Mesothelial cell of epicardium (in vitro differentiated cells): ENCODE measurements around the gene SUPT6H. TPM values are rescaled to one million over a fixed set of nuclear protein-coding genes. Genes with fewer than 3 reads are reported as not detected.

ENCODE experiments used
- DNase-seq, 2 experiments: peaks; one replicate each; pipeline ENCODE4 v3.0.0; 2021; ENCODE audit warnings: low spot score in 2 of 2; ENCODE audit not compliant: unreplicated experiment in 2 of 2
- H3K27ac Mint-ChIP-seq: 2 replicates; pipeline ENCODE4 v1.8.0; 2021; ENCODE audit warnings: mixed read lengths
- H3K27me3 Mint-ChIP-seq: 2 replicates; pipeline ENCODE4 v1.8.0; 2021; ENCODE audit warnings: low read depth, mixed read lengths
- H3K36me3 Mint-ChIP-seq: 2 replicates; pipeline ENCODE4 v1.8.0; 2021; ENCODE audit warnings: mixed read lengths
- H3K4me1 Mint-ChIP-seq: 2 replicates; pipeline ENCODE4 v1.8.0; 2021; ENCODE audit warnings: mixed read lengths
- H3K4me3 Mint-ChIP-seq: 2 replicates; pipeline ENCODE4 v1.8.0; 2021; ENCODE audit warnings: mild to moderate bottlenecking, moderate library complexity, mixed read lengths
- H3K9me3 Mint-ChIP-seq: 2 replicates; pipeline ENCODE4 v1.8.0; 2021; ENCODE audit warnings: mixed read lengths
- CTCF ChIP-seq: fragments of 200-600 bp; sonication (generic); IDR thresholded peaks from one replicate; pipeline ENCODE4 v1.5.0; 2021; ENCODE audit warnings: antibody characterized with exemption; ENCODE audit not compliant: unreplicated experiment
- total RNA-seq: library from RNA; stranded (reverse); gene quantifications from 3 replicates; pipeline ENCODE4 v1.2.1, GENCODE V29; 2021

SUPT6H gene
- total RNA-seq, 1 donor from 2014 or later: 91.8 TPM

GRCh38 chr17:28703552-28704218 is 41.7 kb downstream of the SUPT6H start:
- Mint-ChIP-seq H3K36me3 (peaks cover 26% of the 10 kb centered on the region), H3K4me1 (no peaks in the 10 kb centered on the region), H3K4me3 (no peak overlapping the region), H3K27ac (peak overlapping the region; percentile 5), H3K9me3 (no peaks in the 10 kb centered on the region), H3K27me3 (no peaks in the 10 kb centered on the region)
- TF ChIP-seq CTCF: no peak
- DNase-seq: no peak

- H3K9me3 Mint-ChIP-seq: no peaks in the 10 kb centered on the region
- H3K27ac Mint-ChIP-seq: no peak overlapping the region
- H3K27me3 Mint-ChIP-seq: no peaks in the 10 kb centered on the region
- DNase-seq: no peak
- H3K36me3 Mint-ChIP-seq: peaks cover 26% of the 10 kb centered on the region
- no peak overlapping the region for H3K4me3 Mint-ChIP-seq
- no peak for TF ChIP-seq CTCF
- no peaks in the 10 kb centered on the region for H3K4me1 Mint-ChIP-seq
Measured at GRCh38 chr17:28704219-28704858, 42.3 kb downstream of the SUPT6H start.

GRCh38 chr17:28705074-28705659 is 43.2 kb downstream of the SUPT6H start:
- no peaks in the 10 kb centered on the region for H3K27me3 Mint-ChIP-seq
- no peak for DNase-seq
- H3K27ac Mint-ChIP-seq: no peak overlapping the region
- H3K4me3 Mint-ChIP-seq: no peak overlapping the region
- no peaks in the 10 kb centered on the region for H3K9me3 Mint-ChIP-seq
- TF ChIP-seq CTCF: no peak
- peaks cover 18% of the 10 kb centered on the region for H3K36me3 Mint-ChIP-seq
- H3K4me1 Mint-ChIP-seq: peaks cover 2% of the 10 kb centered on the region

GRCh38 chr17:28705728-28706334 is 43.8 kb downstream of the SUPT6H start:
- Mint-ChIP-seq H3K36me3 (peaks cover 15% of the 10 kb centered on the region), H3K27ac (peak overlapping the region; percentile 67), H3K4me1 (peaks cover 6% of the 10 kb centered on the region), H3K9me3 (no peaks in the 10 kb centered on the region), H3K27me3 (no peaks in the 10 kb centered on the region), H3K4me3 (no peak overlapping the region)
- no peak for TF ChIP-seq CTCF
- no peak for DNase-seq

GRCh38 chr17:28706471-28707338 is 44.7 kb downstream of the SUPT6H start:
- no peak for TF ChIP-seq CTCF
- no peak for DNase-seq
- H3K9me3 Mint-ChIP-seq: no peaks in the 10 kb centered on the region
- H3K27me3 Mint-ChIP-seq: no peaks in the 10 kb centered on the region
- no peak overlapping the region for H3K4me3 Mint-ChIP-seq
- H3K36me3 Mint-ChIP-seq: peaks cover 10% of the 10 kb centered on the region
- peaks cover 10% of the 10 kb centered on the region for H3K4me1 Mint-ChIP-seq
- H3K27ac Mint-ChIP-seq: no peak overlapping the region
